ENCODE results near the gene ZNF668.

The ZNF668 gene

GRCh38 chr16:31093132-31093703 lies 19.2 kb upstream of the ZNF668 start:
- no peak overlapping the region for H3K27ac ChIP-seq (replicated peaks)
- peak overlapping the region; percentile 79 for H3K4me3 ChIP-seq (replicated peaks; ENCODE audit: insufficient read depth, low read length)
- DNase-seq (ENCODE audit: low read depth in 1 of 2, low spot score in 1 of 2): peak in 1 of 2 experiments; percentile 26
- TF ChIP-seq REST (IDR thresholded peaks at IDR 0.05; ENCODE audit: insufficient replicate concordance, low read depth): no peak
- TF ChIP-seq CTCF (IDR thresholded peaks at IDR 0.05; ENCODE audit: insufficient read depth, low read length): no peak
- no peak for TF ChIP-seq GABPA (IDR thresholded peaks at IDR 0.05; ENCODE audit: low read depth)
- TF ChIP-seq SPI1 (IDR thresholded peaks at IDR 0.05; ENCODE audit: borderline replicate concordance, low read depth): no peak
- TF ChIP-seq POLR2AphosphoS5 (IDR thresholded peaks at IDR 0.05; ENCODE audit: low read depth): no peak
- H3K27me3 ChIP-seq (ENCODE audit: insufficient read depth, poor library complexity, severe bottlenecking): no peaks in the 10 kb centered on the region

- TF ChIP-seq POLR2AphosphoS5 (IDR thresholded peaks at IDR 0.05; ENCODE audit: low read depth) (no peak), SPI1 (IDR thresholded peaks at IDR 0.05; ENCODE audit: borderline replicate concordance, low read depth) (no peak), GABPA (IDR thresholded peaks at IDR 0.05; ENCODE audit: low read depth) (no peak), REST (IDR thresholded peaks at IDR 0.05; ENCODE audit: insufficient replicate concordance, low read depth) (no peak), CTCF (IDR thresholded peaks at IDR 0.05; ENCODE audit: insufficient read depth, low read length) (no peak)
- DNase-seq (ENCODE audit: low read depth in 1 of 2, low spot score in 1 of 2): no peak
- H3K27me3 ChIP-seq (ENCODE audit: insufficient read depth, poor library complexity, severe bottlenecking): no peaks in the 10 kb centered on the region
- H3K4me3 ChIP-seq (replicated peaks; ENCODE audit: insufficient read depth, low read length): no peak overlapping the region
- H3K27ac ChIP-seq (replicated peaks): no peak overlapping the region
These were observed 18.3 kb upstream of the ZNF668 start for GRCh38 chr16:31092330-31092729.

- DNase-seq (ENCODE audit: low read depth in 1 of 2, low spot score in 1 of 2): no peak
These were observed 16.5 kb upstream of the ZNF668 start for GRCh38 chr16:31090540-31090939.

More at GRCh38 chr16:31090540-31090939, 16.5 kb upstream of the ZNF668 start:
- Histone ChIP-seq H3K27ac (replicated peaks) (no peak overlapping the region), H3K4me3 (replicated peaks; ENCODE audit: insufficient read depth, low read length) (no peak overlapping the region), H3K27me3 (ENCODE audit: insufficient read depth, poor library complexity, severe bottlenecking) (no peaks in the 10 kb centered on the region)
- TF ChIP-seq REST (IDR thresholded peaks at IDR 0.05; ENCODE audit: insufficient replicate concordance, low read depth): no peak
- no peak for TF ChIP-seq CTCF (IDR thresholded peaks at IDR 0.05; ENCODE audit: insufficient read depth, low read length)
- no peak for TF ChIP-seq SPI1 (IDR thresholded peaks at IDR 0.05; ENCODE audit: borderline replicate concordance, low read depth)
- TF ChIP-seq GABPA (IDR thresholded peaks at IDR 0.05; ENCODE audit: low read depth): no peak
- TF ChIP-seq POLR2AphosphoS5 (IDR thresholded peaks at IDR 0.05; ENCODE audit: low read depth): no peak

Data from HL-60 (cell line).